Heart left ventricle (tissue), 16 donors: ENCODE results near the gene LCMT1. TPM values are rescaled to one million over a fixed set of nuclear protein-coding genes. Genes with fewer than 3 reads are reported as not detected.

Experiments used
- ATAC-seq, 4 donors: fragments of 200-7000 bp; cut with Tn5 transposase; one replicate each; pipeline ENCODE4 v1.9.1; 2020 to 2022; ENCODE audit warnings: moderate library complexity in 4 of 4, mild to moderate bottlenecking in 3 of 4, moderate number of reproducible peaks in 1 of 4
- DNase-seq, 5 donors: peaks; one replicate each; pipeline ENCODE4 v3.0.0-alpha.2; 2020
- H3K27ac ChIP-seq, 12 donors: fragments of 200-600 bp; sonication (generic) in 4 of 12; one replicate each; pipeline versions ENCODE4 v1.5.0 to v1.8.0; 2016 to 2022; ENCODE audit warnings: mild to moderate bottlenecking in 2 of 12
- H3K27me3 ChIP-seq, 9 donors: fragments of 200-600 bp; sonication (generic) in 2 of 9; one replicate each; pipeline versions ENCODE4 v1.5.1 to v1.8.0; 2016 to 2022; ENCODE audit warnings: mild to moderate bottlenecking in 3 of 9
- H3K36me3 ChIP-seq, 9 donors: fragments of 200-600 bp; sonication (generic) in 2 of 9; one replicate each; pipeline versions ENCODE4 v1.5.0 to v1.8.0; 2018 to 2022; ENCODE audit warnings: mild to moderate bottlenecking in 2 of 9
- H3K4me1 ChIP-seq, 12 donors: fragments of 200-600 bp; sonication (generic) in 4 of 12; one replicate each; pipeline versions ENCODE4 v1.5.0 to v1.8.0; 2016 to 2022; ENCODE audit warnings: mild to moderate bottlenecking in 3 of 12
- H3K4me3 ChIP-seq, 12 donors: fragments of 200-600 bp; sonication (generic) in 4 of 12; one replicate each; pipeline versions ENCODE4 v1.5.0 to v1.8.0; 2017 to 2022; ENCODE audit warnings: mild to moderate bottlenecking in 9 of 12, moderate library complexity in 4 of 12
- H3K9me3 ChIP-seq, 12 donors: fragments of 200-600 bp; sonication (generic) in 4 of 12; one replicate each; pipeline versions ENCODE4 v1.5.0 to v1.8.0; 2016 to 2022; ENCODE audit warnings: mild to moderate bottlenecking in 1 of 12
- POLR2A ChIP-seq, 2 donors: fragments of 450-650 bp; IDR thresholded peaks; one replicate each; pipeline ENCODE4 v1.6.1; 2017; ENCODE audit warnings: antibody characterized with exemption in 2 of 2, mild to moderate bottlenecking in 2 of 2, moderate library complexity in 2 of 2
- WGBS, 4 donors: extraction: QIAGEN DNeasy Blood & Tissue Kit in 2 of 4; methylation state at CpG; one replicate each; pipeline versions ENCODE4 v1.1.5 to v1.1.7; 2013 to 2018; 5-methylcytosine and 5-hydroxymethylcytosine counted together
- intact Hi-C, 10 donors: fragments of 100-400 bp; cut with DNase I; formaldehyde crosslinking; loops; one replicate each; pipeline versions ENCODE4 v1.11.1 to v1.14.2; 2022
- polyA plus RNA-seq, 2 donors: library from polyadenylated mRNA; stranded (reverse); fragments of 200-250 nt; gene quantifications; one replicate each; pipeline ENCODE4 v1.2.3, GENCODE V29; 2013
- total RNA-seq, 9 donors: library from RNA; depleted of rRNA in 2 of 9; stranded (reverse); fragments of >200 nt in 2 of 9; fragmentation: NEBNext Ultra II Directional in 3 of 9; extraction: Animal tissue kit (Norgen Biotek cat#: 25700) in 3 of 9; gene quantifications; one replicate each; pipeline versions ENCODE4 v1.1.0 to v1.2.4, GENCODE V29; 2016 to 2023
- TF ChIP-seq, protein P1 (sequence below), 12 donors: fragments of 200-600 bp; sonication (generic) in 4 of 12; IDR thresholded peaks; one replicate each; pipeline versions ENCODE4 v1.5.0 to v1.8.0; 2018 to 2022; ENCODE audit warnings: antibody characterized with exemption in 12 of 12, mild to moderate bottlenecking in 5 of 12
- donor health status: ischemic (EF 13 %, LVEDD 7.1; RV severe dilation, severe dysfunction).
- donor health status: healthy with polysubstance abuse.
- donor health status: DM: no; HTN: yes; CAD: no.
- donor health status: DM: no; HTN: no; CAD: no.
- donor health status: ischemic (EF 25% LVEDD 6.9; RV normal size, moderate dysfunction).
- donor health status: ischemic (EF 25% LVEDD 5.7; RV mildly dilated, moderate dysfunction).
- donor health status: healthy.
- donor health status: DM: yes; HTN: yes; CAD: no.
- donor health status: ischemic (EF 35%, LVEDD 5.7; RV mildly dilated, moderate dysfunction).
- donor health status: nonischemic (EF 11% LVEDD 7.7; RV severe dilation, severe dysfunction).
- donor health status: DM: yes; HTN: yes; CAD: no.
- donor health status: PGD.
- donor health status: ischemic (EF 29% LVEDD 5.4; RV normal size, mild dysfunction).
- donor health status: nonischemic (EF 23%, LVEDD 6.1; RV moderate dilation, normal function).

LCMT1 gene
- total and polyA plus RNA-seq, 11 donors: 33.6 to 50.0 (median 39.6) TPM

DNA sequence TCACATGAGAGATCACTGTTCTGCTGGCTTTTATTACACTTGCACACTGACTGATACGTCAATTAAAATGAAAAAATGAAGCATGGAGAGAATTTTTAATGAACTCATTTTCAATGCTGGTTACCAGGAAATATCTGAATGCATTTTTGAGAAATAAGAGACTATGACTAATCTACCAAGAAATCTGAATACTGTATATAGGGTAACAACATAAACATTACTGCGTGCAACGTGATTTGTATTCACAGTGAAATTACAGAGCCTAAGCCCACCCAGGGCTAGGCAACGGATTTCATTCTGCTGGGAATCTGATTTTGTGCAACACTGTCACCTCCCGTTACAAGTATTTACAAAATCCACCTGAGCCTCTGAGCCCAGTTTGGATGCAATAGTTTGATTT lies 23.8 kb upstream of the LCMT1 start:
- Histone ChIP-seq H3K4me1 (no peaks in the 10 kb centered on the region), H3K4me3 (no peak overlapping the region), H3K27me3 (no peaks in the 10 kb centered on the region), H3K27ac (no peak overlapping the region), H3K36me3 (no peaks in the 10 kb centered on the region), H3K9me3 (no peaks in the 10 kb centered on the region)
- intact Hi-C loops: loop anchor here in 1 of 10 donors (10.0 kb wide), 1 partner anchor 233 kb away; no protein-coding TSS in a partner anchor
- DNase-seq (no peak), ATAC-seq (no peak)
- WGBS, 4 donors: 70 to 75% (median 71%) methylated on average over 5 of the region's 5 CpGs
- TF ChIP-seq, protein P1, sequence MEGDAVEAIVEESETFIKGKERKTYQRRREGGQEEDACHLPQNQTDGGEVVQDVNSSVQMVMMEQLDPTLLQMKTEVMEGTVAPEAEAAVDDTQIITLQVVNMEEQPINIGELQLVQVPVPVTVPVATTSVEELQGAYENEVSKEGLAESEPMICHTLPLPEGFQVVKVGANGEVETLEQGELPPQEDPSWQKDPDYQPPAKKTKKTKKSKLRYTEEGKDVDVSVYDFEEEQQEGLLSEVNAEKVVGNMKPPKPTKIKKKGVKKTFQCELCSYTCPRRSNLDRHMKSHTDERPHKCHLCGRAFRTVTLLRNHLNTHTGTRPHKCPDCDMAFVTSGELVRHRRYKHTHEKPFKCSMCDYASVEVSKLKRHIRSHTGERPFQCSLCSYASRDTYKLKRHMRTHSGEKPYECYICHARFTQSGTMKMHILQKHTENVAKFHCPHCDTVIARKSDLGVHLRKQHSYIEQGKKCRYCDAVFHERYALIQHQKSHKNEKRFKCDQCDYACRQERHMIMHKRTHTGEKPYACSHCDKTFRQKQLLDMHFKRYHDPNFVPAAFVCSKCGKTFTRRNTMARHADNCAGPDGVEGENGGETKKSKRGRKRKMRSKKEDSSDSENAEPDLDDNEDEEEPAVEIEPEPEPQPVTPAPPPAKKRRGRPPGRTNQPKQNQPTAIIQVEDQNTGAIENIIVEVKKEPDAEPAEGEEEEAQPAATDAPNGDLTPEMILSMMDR (IDR thresholded peaks at IDR 0.05): no peak
- TF ChIP-seq POLR2A (IDR thresholded peaks at IDR 0.05): no peak

DNA sequence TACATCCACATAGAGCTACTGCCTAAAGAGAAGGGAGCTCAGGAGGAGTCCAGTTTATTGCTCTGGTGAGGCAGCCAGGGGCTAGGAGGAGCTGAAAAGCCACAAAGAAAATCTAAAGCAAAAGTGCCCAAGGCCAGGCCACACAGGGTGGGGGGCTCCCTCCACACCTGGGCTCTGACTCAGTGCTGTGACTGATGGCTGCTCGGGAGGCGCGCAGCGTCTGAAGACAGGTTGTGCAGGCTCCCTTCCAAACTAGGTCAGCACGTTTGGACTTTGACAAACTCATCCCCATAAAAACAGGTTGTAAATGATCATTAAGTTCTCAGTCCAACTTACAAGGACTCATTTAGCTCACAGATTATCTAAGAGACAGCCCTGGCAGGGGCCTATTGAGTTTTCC lies 22.2 kb upstream of the LCMT1 start:
- intact Hi-C loops: loop anchor here in 1 of 10 donors (10.0 kb wide), 1 partner anchor 235 kb away; no protein-coding TSS in a partner anchor

DNA sequence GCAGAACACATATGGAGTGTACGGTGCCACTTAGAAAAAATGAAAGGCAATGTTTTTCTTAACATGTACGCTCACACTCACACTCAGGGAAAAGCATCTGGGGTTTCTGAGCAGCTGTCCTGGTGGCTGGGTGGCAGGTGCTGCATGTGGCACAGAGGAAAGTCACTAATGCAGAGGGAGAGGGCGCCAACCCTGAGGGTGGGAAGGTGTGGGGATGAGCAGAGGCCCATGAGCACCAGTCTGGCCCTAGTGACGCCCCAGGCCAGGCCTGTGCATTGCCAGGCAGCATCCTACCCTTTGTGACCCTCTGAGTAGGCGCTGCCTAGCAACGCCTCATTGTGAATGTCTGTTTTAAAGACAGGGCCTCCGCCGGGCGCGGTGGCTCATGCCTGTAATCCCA lies 19.1 kb upstream of the LCMT1 start:
- Histone ChIP-seq H3K27ac (no peak overlapping the region), H3K27me3 (no peaks in the 10 kb centered on the region), H3K36me3 (no peaks in the 10 kb centered on the region), H3K9me3 (no peaks in the 10 kb centered on the region), H3K4me3 (no peak overlapping the region), H3K4me1 (peaks cover 0 to 14% (median 0%) of the 10 kb centered on the region in 12 donors)
- 84 to 93% (median 86%) methylated on average over 10 of the region's 10 CpGs for WGBS, 4 donors
- ATAC-seq: peak in 1 of 4 donors; percentile 33
- intact Hi-C loops: no loop called here
- no peak for TF ChIP-seq POLR2A (IDR thresholded peaks at IDR 0.05)
- TF ChIP-seq, protein P1 (IDR thresholded peaks at IDR 0.05): no peak
- no peak for DNase-seq

More for the DNA sequence above, 22.2 kb upstream of the LCMT1 start:
- ATAC-seq (no peak), DNase-seq (no peak)
- TF ChIP-seq, protein P1 (IDR thresholded peaks at IDR 0.05): no peak
- no peak for TF ChIP-seq POLR2A (IDR thresholded peaks at IDR 0.05)
- 81 to 95% (median 86%) methylated on average over 5 of the region's 5 CpGs for WGBS, 4 donors
- Histone ChIP-seq H3K27me3 (no peaks in the 10 kb centered on the region), H3K4me1 (peaks cover 0 to 14% (median 0%) of the 10 kb centered on the region in 12 donors), H3K4me3 (no peak overlapping the region), H3K9me3 (no peaks in the 10 kb centered on the region), H3K27ac (no peak overlapping the region), H3K36me3 (no peaks in the 10 kb centered on the region)

DNA sequence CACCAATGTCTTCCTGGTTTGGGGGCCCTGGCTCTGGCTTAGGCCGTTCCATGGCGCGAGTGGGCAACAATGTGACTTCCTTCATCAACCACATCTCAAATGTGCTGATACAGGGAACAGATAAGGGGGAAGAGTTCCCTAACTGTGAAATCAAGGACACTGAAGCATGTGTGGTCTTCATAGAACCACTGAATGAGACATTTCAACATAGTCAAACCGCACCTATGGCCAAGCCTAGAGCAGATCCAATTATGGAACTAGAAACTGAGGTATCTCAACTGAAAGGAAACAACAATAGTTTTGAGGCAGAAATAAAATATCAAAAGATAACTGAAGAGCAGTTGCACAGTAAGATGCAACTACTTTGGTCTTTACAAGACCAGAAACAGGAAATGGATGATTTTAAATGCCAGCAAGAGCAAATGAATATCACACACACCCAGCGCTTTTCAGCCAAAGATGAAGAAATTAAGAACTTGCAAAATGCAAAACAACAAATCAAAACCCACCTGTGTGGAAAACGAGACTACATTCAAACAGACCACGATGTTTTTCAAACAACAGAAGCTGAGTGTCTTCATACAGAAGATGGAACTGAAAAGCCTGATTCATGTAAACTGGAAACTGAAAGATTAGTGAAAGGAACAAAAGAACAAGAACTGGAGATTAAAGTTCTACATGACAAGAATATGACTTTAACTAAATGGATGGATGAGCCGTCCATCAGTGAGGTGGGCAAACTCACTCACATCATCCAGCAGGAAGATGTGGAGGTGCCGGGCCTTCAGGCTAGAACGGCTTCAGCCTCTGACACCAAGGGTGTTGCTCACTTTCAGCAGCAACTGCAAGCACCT lies 18.1 kb upstream of the LCMT1 start:
- Histone ChIP-seq H3K9me3 (no peaks in the 10 kb centered on the region), H3K36me3 (no peaks in the 10 kb centered on the region), H3K27me3 (no peaks in the 10 kb centered on the region), H3K27ac (no peak overlapping the region), H3K4me1 (peaks cover 0 to 14% (median 0%) of the 10 kb centered on the region in 12 donors), H3K4me3 (no peak overlapping the region)
- ATAC-seq (no peak), DNase-seq (no peak)
- no peak for TF ChIP-seq POLR2A (IDR thresholded peaks at IDR 0.05)
- intact Hi-C loops: no loop called here
- WGBS, 4 donors: 85 to 89% (median 86%) methylated on average over 10 of the region's 10 CpGs
